ENCODE measurements around the gene KIF16B. TPM values are rescaled to one million over a fixed set of nuclear protein-coding genes. Genes with fewer than 3 reads are reported as not detected.

Gene KIF16B
- total and polyA plus RNA-seq, 2 of the 8 experiments (the other 6 are each of a cell fraction or from before 2014, with no cell fraction given): 3.0 to 9.2 TPM

DNA sequence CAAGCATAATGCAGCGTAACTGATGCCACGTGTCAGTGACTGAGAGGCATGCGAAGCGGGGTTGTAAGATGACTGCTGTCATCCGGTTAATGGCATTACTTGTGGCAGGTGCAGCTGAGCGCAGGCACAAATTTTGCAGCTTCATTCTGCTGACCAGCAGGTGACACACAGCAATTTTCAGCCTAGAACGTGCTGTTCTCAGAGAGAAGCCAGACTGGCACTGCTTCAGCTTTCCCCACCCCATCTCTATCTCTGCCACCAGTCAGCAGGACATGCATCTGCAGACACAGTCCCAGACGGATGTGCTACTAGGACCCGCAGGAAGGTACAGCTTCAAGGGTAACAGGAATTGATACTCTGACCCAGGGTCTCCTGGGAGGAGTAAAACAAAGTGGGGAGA lies 221.8 kb downstream of the KIF16B start:
- Histone ChIP-seq H3K4me2 (ENCODE audit: insufficient read depth in 1 of 2, low read depth in 2 of 2, low read length in 2 of 2) (no peak overlapping the region), H4K20me1 (replicated peaks in 1 of 2; ENCODE audit: control insufficient read depth in 1 of 2, insufficient read depth in 2 of 2, low read length in 2 of 2) (peaks cover 0 to 4% of the 10 kb centered on the region in 2 experiments), H3K79me2 (ENCODE audit: control insufficient read depth in 1 of 2, insufficient read depth in 2 of 2, low read length in 2 of 2) (no peaks in the 10 kb centered on the region), H2BK5ac (ENCODE audit: low read depth, low read length) (no peak overlapping the region), H2BK15ac (ENCODE audit: low read length) (no peak overlapping the region), H3K23ac (ENCODE audit: insufficient read length) (no peak overlapping the region), H3K27ac (ENCODE audit: low read depth, low read length) (no peak overlapping the region), H3K36me3 (ENCODE audit: control insufficient read depth in 2 of 4, insufficient read depth in 4 of 4, low read length in 3 of 4) (no peaks in the 10 kb centered on the region), H3K9ac (replicated peaks in 1 of 4; ENCODE audit: extremely low read depth in 1 of 4, low read depth in 3 of 4, low read length in 3 of 4) (no peak overlapping the region), H3K18ac (ENCODE audit: extremely low read depth, low read length) (no peak overlapping the region), H3K23me2 (ENCODE audit: low read depth, low read length) (no peaks in the 10 kb centered on the region), H2BK12ac (ENCODE audit: low read depth, low read length) (no peak overlapping the region), H3K4me3 (ENCODE audit: extremely low read depth in 1 of 4, insufficient read depth in 2 of 4, low read depth in 3 of 4, low read length in 4 of 4) (no peak overlapping the region), H2BK20ac (ENCODE audit: low read length) (no peak overlapping the region), H3K4me1 (replicated peaks in 1 of 4; ENCODE audit: control insufficient read depth in 3 of 4, insufficient read depth in 4 of 4, low read length in 3 of 4) (no peaks in the 10 kb centered on the region), H3K56ac (replicated peaks; ENCODE audit: insufficient read length, low read depth, low read length) (no peak overlapping the region), H4K5ac (ENCODE audit: insufficient read length, low read depth, low read length) (no peak overlapping the region), H3K4ac (replicated peaks; ENCODE audit: insufficient read length, low read depth, low read length) (no peak overlapping the region), H2AK5ac (ENCODE audit: low read depth, low read length) (no peak overlapping the region), H4K8ac (ENCODE audit: extremely low read depth, insufficient read depth, low read length) (no peak overlapping the region; the same call in 1 of the 2 replicates), H3K9me3 (ENCODE audit: insufficient read depth in 2 of 2, low read depth in 1 of 2, low read length in 1 of 2) (no peaks in the 10 kb centered on the region), H3K79me1 (ENCODE audit: low read depth, low read length) (no peaks in the 10 kb centered on the region), H4K91ac (replicated peaks; ENCODE audit: insufficient read length, low read length) (no peak overlapping the region), H3K27me3 (replicated peaks in 1 of 4; ENCODE audit: control insufficient read depth in 3 of 4, extremely low read depth in 1 of 4, insufficient read depth in 3 of 4, low read length in 3 of 4) (no peaks in the 10 kb centered on the region), H3K14ac (ENCODE audit: insufficient read length) (no peak overlapping the region), H2AFZ (ENCODE audit: low read length) (no peak overlapping the region), H2BK120ac (replicated peaks; ENCODE audit: low read depth, low read length) (no peak overlapping the region)
- 94% methylated on average over 9 of the region's 9 CpGs; no CpG with 5 or more reads in 1 of the 2 experiments for WGBS, 2 experiments (ENCODE audit: extremely low coverage in 1 of 2, insufficient coverage in 1 of 2, insufficient read length in 1 of 2, insufficient replicate concordance in 2 of 2, low coverage in 1 of 2, low lambda C conversion rate in 2 of 2, missing lambda C conversion rate in 1 of 2)
- TF ChIP-seq TAF1 (IDR thresholded peaks at IDR 0.05; ENCODE audit: low read depth, low read length): no peak
- TF ChIP-seq JUN (IDR thresholded peaks at IDR 0.05; ENCODE audit: low read depth, low read length): no peak
- no peak for TF ChIP-seq EP300 (IDR thresholded peaks at IDR 0.05; ENCODE audit: borderline replicate concordance in 1 of 2, low read depth in 2 of 2, low read length in 2 of 2)
- no peak for TF ChIP-seq NANOG (IDR thresholded peaks at IDR 0.05; ENCODE audit: insufficient read depth, low read depth, low read length, poor library complexity, severe bottlenecking)
- TF ChIP-seq, protein P1, sequence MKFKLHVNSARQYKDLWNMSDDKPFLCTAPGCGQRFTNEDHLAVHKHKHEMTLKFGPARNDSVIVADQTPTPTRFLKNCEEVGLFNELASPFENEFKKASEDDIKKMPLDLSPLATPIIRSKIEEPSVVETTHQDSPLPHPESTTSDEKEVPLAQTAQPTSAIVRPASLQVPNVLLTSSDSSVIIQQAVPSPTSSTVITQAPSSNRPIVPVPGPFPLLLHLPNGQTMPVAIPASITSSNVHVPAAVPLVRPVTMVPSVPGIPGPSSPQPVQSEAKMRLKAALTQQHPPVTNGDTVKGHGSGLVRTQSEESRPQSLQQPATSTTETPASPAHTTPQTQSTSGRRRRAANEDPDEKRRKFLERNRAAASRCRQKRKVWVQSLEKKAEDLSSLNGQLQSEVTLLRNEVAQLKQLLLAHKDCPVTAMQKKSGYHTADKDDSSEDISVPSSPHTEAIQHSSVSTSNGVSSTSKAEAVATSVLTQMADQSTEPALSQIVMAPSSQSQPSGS (IDR thresholded peaks at IDR 0.05; ENCODE audit: low read length): no peak
- no peak for TF ChIP-seq EZH2 (IDR thresholded peaks at IDR 0.05; ENCODE audit: low read depth, low read length, severe bottlenecking)
- no peak for TF ChIP-seq SIX5 (IDR thresholded peaks at IDR 0.05; ENCODE audit: low read depth, low read length)
- no peak for TF ChIP-seq SAP30 (IDR thresholded peaks at IDR 0.05; ENCODE audit: insufficient read depth, insufficient replicate concordance, low read length)
- FAIRE-seq (no peak), DNase-seq (ENCODE audit: low read depth in 1 of 2, low spot score in 2 of 2) (no peak)
- POLR2A ChIA-PET (ENCODE audit: partially characterized antibody): no interaction called here
- CTCF ChIA-PET (ENCODE audit: partially characterized antibody): interaction anchor here (0.7 to 1.9 kb wide), 6 partner anchors 8 to 344 kb away, joined by 3 to 5 read pairs (median 3); no protein-coding TSS in a partner anchor

Data from H1 (cell line).